HCT116 (cell line): ENCODE data around the gene CRIP1. TPM values are rescaled to one million over a fixed set of nuclear protein-coding genes. Genes with fewer than 3 reads are reported as not detected.

Experiments
- ATAC-seq: fragments of 200-7000 bp; cut with Tn5 transposase; 2 replicates; pipeline ENCODE4 v1.9.1; 2020; ENCODE audit warnings: mild to moderate bottlenecking, moderate library complexity
- BruUV-seq: library from RNA; stranded (reverse); fragments of 400-500 nt; replicated peaks from 2 replicates; lab custom pipeline; 2021; lab: Mats Ljungman, UMichigan
- CTCF ChIA-PET: fragments of 300-600 bp; sonication (Branson Sonifier 250); formaldehyde crosslinking; loops from one replicate; lab custom pipeline; 2021; ENCODE audit warnings: antibody characterized with exemption; lab: Charles Lee
- POLR2A ChIA-PET: fragments of 300-600, 350-600 bp; sonication (Branson Sonifier 250); formaldehyde crosslinking; loops from one replicate; lab custom pipeline; 2021; ENCODE audit warnings: antibody characterized with exemption; lab: Charles Lee
- RAD21 ChIA-PET, 2 experiments: fragments of 300-600 bp; sonication (Branson Sonifier 250); formaldehyde crosslinking; loops; one replicate each; lab custom pipeline; 2023; ENCODE audit warnings: low total read pairs in 2 of 2; ENCODE audit not compliant: uncharacterized antibody in 2 of 2, unreplicated experiment in 2 of 2, low non-redundant PET in 1 of 2; lab: Charles Lee
- DNase-seq: peaks from one replicate; pipeline ENCODE4 v3.0.0-alpha.2; 2010; ENCODE audit warnings: low read depth, low spot score
- H2AFZ ChIP-seq: fragments of 200-600 bp; shearing (Covaris generic), sonication (generic); 2 replicates; pipeline ENCODE4 v1.6.1; 2017; ENCODE audit warnings: low read depth, mixed run types, mixed read lengths, antibody characterized with exemption, low read length; ENCODE audit not compliant: poor library complexity, severe bottlenecking
- H3K27ac ChIP-seq: 2 replicates; pipeline ENCODE4 v1.5.1; 2012; ENCODE audit warnings: low read depth, low read length
- H3K27me3 ChIP-seq: fragments of 200-600 bp; sonication (generic); 2 replicates; pipeline ENCODE4 v1.6.1; 2016; ENCODE audit warnings: mixed run types, low read length, mixed read lengths; ENCODE audit not compliant: insufficient read depth
- H3K36me3 ChIP-seq, 2 experiments: fragments of 200-500 bp in 1 of 2; fragments of 200-600 bp in 1 of 2; sonication (Bioruptor generic) in 1 of 2; sonication (generic) in 1 of 2; 2 replicates each; pipeline versions ENCODE4 v1.5.1 to v1.6.1; 2014 to 2016; ENCODE audit warnings: low read length in 2 of 2, inconsistent platforms in 1 of 2, mixed read lengths in 1 of 2, mixed run types in 1 of 2; ENCODE audit not compliant: insufficient read depth in 2 of 2, control insufficient read depth in 1 of 2
- H3K4me1 ChIP-seq, 2 experiments: fragments of 200-600 bp in 1 of 2; sonication (generic) in 1 of 2; 2 replicates each; pipeline versions ENCODE4 v1.5.1 to v1.6.1; 2012 to 2017; ENCODE audit warnings: low read length in 2 of 2, inconsistent platforms in 1 of 2, mild to moderate bottlenecking in 1 of 2, mixed read lengths in 1 of 2, mixed run types in 1 of 2, moderate library complexity in 1 of 2; ENCODE audit not compliant: insufficient read depth in 2 of 2, control insufficient read depth in 1 of 2
- H3K4me2 ChIP-seq: fragments of 200-600 bp; sonication (generic); 2 replicates; pipeline ENCODE4 v1.6.1; 2017; ENCODE audit warnings: mixed run types, low read length, mixed read lengths
- H3K4me3 ChIP-seq, 2 experiments: fragments of 200-600 bp in 1 of 2; sonication (generic) in 1 of 2; replicated peaks in 1 of 2; 2 replicates each; pipeline ENCODE4 v1.5.1; 2011 to 2016; ENCODE audit warnings: low read length in 2 of 2, control low read depth in 1 of 2, low read depth in 1 of 2, mild to moderate bottlenecking in 1 of 2, mixed read lengths in 1 of 2, mixed run types in 1 of 2
- H3K79me2 ChIP-seq: fragments of 200-600 bp; sonication (generic); 2 replicates; pipeline ENCODE4 v1.6.1; 2017; ENCODE audit warnings: mild to moderate bottlenecking, mixed run types, low read length, moderate library complexity, mixed read lengths; ENCODE audit not compliant: insufficient read depth
- H3K9ac ChIP-seq: fragments of 200-600 bp; sonication (generic); 2 replicates; pipeline ENCODE4 v1.6.1; 2016; ENCODE audit warnings: low read length, mixed read lengths
- H3K9me2 ChIP-seq: fragments of 200-600 bp; sonication (generic), shearing (Covaris generic); 2 replicates; pipeline ENCODE4 v1.6.1; 2017; ENCODE audit warnings: mixed run types, mild to moderate bottlenecking, moderate library complexity; ENCODE audit not compliant: insufficient read depth
- H3K9me3 ChIP-seq, 2 experiments: fragments of 200-500 bp in 1 of 2; fragments of 200-600 bp in 1 of 2; sonication (Bioruptor generic) in 1 of 2; sonication (generic) in 1 of 2; 2 replicates each; pipeline ENCODE4 v1.6.1; 2014 to 2017; ENCODE audit warnings: low read length in 2 of 2, mixed read lengths in 2 of 2, inconsistent platforms in 1 of 2, low read depth in 1 of 2, mild to moderate bottlenecking in 1 of 2, mixed run types in 1 of 2, moderate library complexity in 1 of 2; ENCODE audit not compliant: control insufficient read depth in 1 of 2, insufficient read depth in 1 of 2
- H4K20me1 ChIP-seq: fragments of 200-600 bp; sonication (generic), shearing (Covaris generic); 2 replicates; pipeline ENCODE4 v1.6.1; 2017; ENCODE audit warnings: mixed run types, mild to moderate bottlenecking, moderate library complexity; ENCODE audit not compliant: insufficient read depth
- CBX3 ChIP-seq: IDR thresholded peaks from 2 replicates; pipeline ENCODE4 v1.6.1; 2012; ENCODE audit warnings: low read depth
- CTCF ChIP-seq, 3 experiments: fragments of 200-600 bp in 1 of 3; sonication (generic) in 1 of 3; IDR thresholded peaks in 2 of 3; conservative IDR thresholded peaks in 1 of 3; 2 replicates each; pipeline ENCODE4 v1.5.1; 2012 to 2017; ENCODE audit warnings: low read depth in 2 of 3, low read length in 2 of 3, antibody characterized with exemption in 1 of 3, borderline replicate concordance in 1 of 3, control low read depth in 1 of 3, mild to moderate bottlenecking in 1 of 3, mixed read lengths in 1 of 3, mixed run types in 1 of 3, moderate library complexity in 1 of 3; ENCODE audit not compliant: insufficient read depth in 1 of 3
- ELF1 ChIP-seq: IDR thresholded peaks from 2 replicates; pipeline ENCODE4 v1.6.1; 2012; ENCODE audit warnings: low read depth, borderline replicate concordance
- EZH2 ChIP-seq: fragments of 200-600 bp; sonication (generic); IDR thresholded peaks from 2 replicates; pipeline ENCODE4 v1.6.1; 2017; ENCODE audit warnings: antibody characterized with exemption, mixed run types
- EZH2phosphoT487 ChIP-seq: fragments of 200-600 bp; IDR thresholded peaks from 2 replicates; pipeline ENCODE4 v1.6.1; 2018; ENCODE audit warnings: antibody characterized with exemption, borderline replicate concordance
- FOSL1 ChIP-seq: IDR thresholded peaks from 2 replicates; pipeline ENCODE4 v1.6.1; 2012; ENCODE audit warnings: low read depth
- JUND ChIP-seq: IDR thresholded peaks from 2 replicates; pipeline ENCODE4 v1.6.1; 2012
- POLR2AphosphoS5 ChIP-seq: IDR thresholded peaks from 2 replicates; pipeline ENCODE4 v1.6.1; 2011; ENCODE audit warnings: mild to moderate bottlenecking, low read depth, low read length, moderate library complexity
- RAD21 ChIP-seq: IDR thresholded peaks from 2 replicates; pipeline ENCODE4 v1.6.1; 2012; ENCODE audit warnings: low read depth, mild to moderate bottlenecking
- SIN3A ChIP-seq: IDR thresholded peaks from 2 replicates; pipeline ENCODE4 v1.6.1; 2012; ENCODE audit warnings: low read depth
- SP1 ChIP-seq: IDR thresholded peaks from 2 replicates; pipeline ENCODE4 v1.6.1; 2012; ENCODE audit warnings: low read depth
- SRF ChIP-seq: IDR thresholded peaks from 2 replicates; pipeline ENCODE4 v1.6.1; 2012; ENCODE audit warnings: low read depth
- TCF7L2 ChIP-seq: IDR thresholded peaks from 2 replicates; pipeline ENCODE4 v1.7.0; 2011; ENCODE audit warnings: borderline replicate concordance, inconsistent platforms; ENCODE audit not compliant: insufficient read depth, insufficient read length; ENCODE audit errors: extremely low read depth
- YY1 ChIP-seq: IDR thresholded peaks from 2 replicates; pipeline ENCODE4 v1.6.1; 2011; ENCODE audit warnings: low read length, low read depth, moderate library complexity, mild to moderate bottlenecking; ENCODE audit not compliant: insufficient replicate concordance; ENCODE audit errors: extremely low read depth
- ZBTB33 ChIP-seq: IDR thresholded peaks from 2 replicates; pipeline ENCODE4 v1.6.1; 2011; ENCODE audit warnings: mild to moderate bottlenecking, low read length, moderate library complexity; ENCODE audit not compliant: insufficient replicate concordance; ENCODE audit errors: extremely low read depth
- ZFX ChIP-seq: fragments of 450-650 bp; IDR thresholded peaks from 2 replicates; pipeline ENCODE4 v1.6.1; 2017
- ZNF274 ChIP-seq: fragments of 200-500 bp; sonication (Bioruptor generic); IDR thresholded peaks from 2 replicates; pipeline ENCODE4 v1.6.1; 2014; ENCODE audit warnings: mild to moderate bottlenecking, low read depth, low read length, inconsistent platforms
- intact Hi-C: fragments of 100-400 bp; cut with micrococcal nuclease; formaldehyde crosslinking; loops from 2 replicates; pipeline ENCODE4 v1.10.0; 2022
- total RNA-seq: library from RNA; stranded (reverse); gene quantifications from one replicate; pipeline ENCODE4 v1.2.1, GENCODE V29; 2021; ENCODE audit not compliant: unreplicated experiment

Gene CRIP1
- total RNA-seq, 1 experiment from 2014 or later: 260 TPM

- DNase-seq (no peak), ATAC-seq (no peak)
- no peak overlapping the region for H3K4me2 ChIP-seq
- H3K4me1 ChIP-seq: peaks cover 0 to 1% of the 10 kb centered on the region in 2 experiments; a peak in 2 of 4 replicates
- H3K9me3 ChIP-seq: peaks cover 4 to 6% of the 10 kb centered on the region in 2 experiments; a peak in 1 of 4 replicates
- H3K9me2 ChIP-seq: no peaks in the 10 kb centered on the region
- no peaks in the 10 kb centered on the region for H3K36me3 ChIP-seq
- BruUV-seq: no TSS peak
- no peak overlapping the region for H3K9ac ChIP-seq
- no peak overlapping the region for H2AFZ ChIP-seq
- ChIA-PET RAD21 (no interaction called here), CTCF (interaction anchor here (0.6 kb wide), 1 partner anchor 118 kb away, joined by 3 read pairs; no protein-coding TSS in a partner anchor), POLR2A (no interaction called here)
- no peak overlapping the region for H3K27ac ChIP-seq
- no peaks in the 10 kb centered on the region for H3K79me2 ChIP-seq
- no peaks in the 10 kb centered on the region for H3K27me3 ChIP-seq
- H3K4me3 ChIP-seq: no peak overlapping the region
- no peaks in the 10 kb centered on the region for H4K20me1 ChIP-seq
- intact Hi-C loops: no loop called here
- TF ChIP-seq SP1: no peak
- TF ChIP-seq ELF1: no peak
- no peak for TF ChIP-seq ZFX
- no peak for TF ChIP-seq RAD21
- no peak for TF ChIP-seq EZH2phosphoT487
- no peak for TF ChIP-seq POLR2AphosphoS5
- TF ChIP-seq SIN3A: no peak
- no peak for TF ChIP-seq ZNF274
- no peak for TF ChIP-seq CTCF (IDR thresholded peaks at IDR 0.05 in 2 of 3, conservative IDR thresholded peaks at IDR 0.05 in 1 of 3; ENCODE audit: borderline replicate concordance in 1 of 3, insufficient read depth in 1 of 3, low read depth in 2 of 3, low read length in 2 of 3)
- TF ChIP-seq TCF7L2: no peak
- no peak for TF ChIP-seq SRF
- no peak for TF ChIP-seq EZH2
- TF ChIP-seq CBX3: no peak
- no peak for TF ChIP-seq FOSL1
- no peak for TF ChIP-seq JUND
- no peak for TF ChIP-seq YY1
- no peak for TF ChIP-seq ZBTB33
Measured at GRCh38 chr14:105517096-105517495, 30.4 kb downstream of the CRIP1 start.
